ENCODE measurements around the gene NEDD4L. TPM values are rescaled to one million over a fixed set of nuclear protein-coding genes. Genes with fewer than 3 reads are reported as not detected.
"Not testable (repeated sequence)": the region's sequence is repeated elsewhere in the genome, so short reads cannot be mapped to it uniquely, and the experiment has no call there.

Gene NEDD4L
- total RNA-seq, 1 donor from 2014 or later, result 32.6 TPM

GRCh38 chr18:58375051-58375450 lies 331.0 kb downstream of the NEDD4L start:
- POLR2A ChIA-PET, result no interaction called here
- CTCF ChIA-PET, result no interaction called here
- Mint-ChIP-seq H3K4me3 (no peak overlapping the region), H3K36me3 (ENCODE audit: low read depth) (peaks cover 43% of the 10 kb centered on the region), H3K27me3 (no peaks in the 10 kb centered on the region), H3K4me1 (no peaks in the 10 kb centered on the region), H3K27ac (no peak overlapping the region), H3K9me3 (no peaks in the 10 kb centered on the region)
- TF ChIP-seq CTCF (IDR thresholded peaks at IDR 0.05), result no peak
- ATAC-seq (ENCODE audit: low read depth), result no peak
- intact Hi-C loops (cut with micrococcal nuclease), result no loop called here
- no peak for DNase-seq

- Mint-ChIP-seq H3K27ac (no peak overlapping the region), H3K4me3 (no peak overlapping the region), H3K36me3 (ENCODE audit: low read depth) (peaks cover 29% of the 10 kb centered on the region), H3K9me3 (no peaks in the 10 kb centered on the region), H3K27me3 (no peaks in the 10 kb centered on the region), H3K4me1 (no peaks in the 10 kb centered on the region)
- intact Hi-C loops (cut with micrococcal nuclease), result no loop called here
- POLR2A ChIA-PET, result no interaction called here
- CTCF ChIA-PET, result no interaction called here
- no peak for ATAC-seq (ENCODE audit: low read depth)
- no peak for DNase-seq
- no peak for TF ChIP-seq CTCF (IDR thresholded peaks at IDR 0.05)
Observed at GRCh38 chr18:58378411-58379379, 334.7 kb downstream of the NEDD4L start.

GRCh38 chr18:58379443-58379842 lies 335.4 kb downstream of the NEDD4L start:
- ChIA-PET POLR2A (no interaction called here), CTCF (no interaction called here)
- H3K9me3 Mint-ChIP-seq, result no peaks in the 10 kb centered on the region
- H3K27ac Mint-ChIP-seq, result no peak overlapping the region
- intact Hi-C loops (cut with micrococcal nuclease), result no loop called here
- H3K36me3 Mint-ChIP-seq (ENCODE audit: low read depth), result peaks cover 25% of the 10 kb centered on the region
- no peak overlapping the region for H3K4me3 Mint-ChIP-seq
- DNase-seq (no peak), ATAC-seq (ENCODE audit: low read depth) (no peak)
- TF ChIP-seq CTCF (IDR thresholded peaks at IDR 0.05), result no peak
- no peaks in the 10 kb centered on the region for H3K4me1 Mint-ChIP-seq
- H3K27me3 Mint-ChIP-seq, result no peaks in the 10 kb centered on the region

- H3K27ac Mint-ChIP-seq; POLR2A ChIA-PET; intact Hi-C loops (cut with micrococcal nuclease); DNase-seq; H3K27me3 Mint-ChIP-seq; H3K9me3 Mint-ChIP-seq; ATAC-seq (ENCODE audit: low read depth); CTCF ChIA-PET; H3K4me3 Mint-ChIP-seq; H3K4me1 Mint-ChIP-seq: not testable (repeated sequence)
- peaks cover 23% of the 10 kb centered on the region for H3K36me3 Mint-ChIP-seq (ENCODE audit: low read depth)
Observed at GRCh38 chr18:58380113-58380512, 336.1 kb downstream of the NEDD4L start.

- Mint-ChIP-seq H3K9me3 (no peaks in the 10 kb centered on the region), H3K27me3 (no peaks in the 10 kb centered on the region), H3K4me3 (no peak overlapping the region), H3K4me1 (no peaks in the 10 kb centered on the region), H3K27ac (no peak overlapping the region), H3K36me3 (ENCODE audit: low read depth) (peaks cover 32% of the 10 kb centered on the region)
- no peak for ATAC-seq (ENCODE audit: low read depth)
- ChIA-PET POLR2A (no interaction called here), CTCF (no interaction called here)
- intact Hi-C loops (cut with micrococcal nuclease), result no loop called here
- no peak for DNase-seq
- no peak for TF ChIP-seq CTCF (IDR thresholded peaks at IDR 0.05)
Observed at GRCh38 chr18:58381676-58382411, 337.8 kb downstream of the NEDD4L start.

All from activated B cell treated with CpG ODN at 0.5 μM for 24 hours (primary cell).